Upper lobe of left lung (tissue), 6 donors: ENCODE measurements around the gene ZNF280B. TPM values are rescaled to one million over a fixed set of nuclear protein-coding genes. Genes with fewer than 3 reads are reported as not detected.

Experiments used
- ATAC-seq, 2 donors: fragments of 200-7000 bp; cut with Tn5 transposase; one replicate each; pipeline ENCODE4 v1.9.1; 2022; ENCODE audit warnings: mild to moderate bottlenecking in 2 of 2, moderate library complexity in 2 of 2; ENCODE audit not compliant: low FRiP score in 2 of 2
- DNase-seq, 2 donors: peaks; one replicate each; pipeline ENCODE4 v3.0.0-alpha.2; 2019 to 2020
- H3K27ac ChIP-seq, 4 donors: fragments of 200-600 bp; sonication (generic); one replicate each; pipeline ENCODE4 v1.5.1; 2016 to 2019
- H3K27me3 ChIP-seq, 4 donors: fragments of 200-600 bp; sonication (generic); one replicate each; pipeline ENCODE4 v1.5.1; 2017 to 2019
- H3K36me3 ChIP-seq, 4 donors: fragments of 200-600 bp; sonication (generic); one replicate each; pipeline ENCODE4 v1.5.1; 2016 to 2019
- H3K4me1 ChIP-seq, 4 donors: fragments of 200-600 bp; sonication (generic); one replicate each; pipeline ENCODE4 v1.5.1; 2018 to 2019
- H3K4me3 ChIP-seq, 4 donors: fragments of 200-600 bp; sonication (generic); one replicate each; pipeline ENCODE4 v1.5.1; 2017 to 2019; ENCODE audit warnings: mild to moderate bottlenecking in 2 of 4, moderate library complexity in 1 of 4
- H3K9me3 ChIP-seq, 4 donors: fragments of 200-600 bp; sonication (generic); one replicate each; pipeline ENCODE4 v1.5.1; 2018 to 2019
- CTCF ChIP-seq, 6 experiments: fragments of 450-650 bp in 4 of 6; fragments of 200-600 bp in 2 of 6; sonication (generic) in 2 of 6; IDR thresholded peaks; one replicate each; pipeline ENCODE4 v1.5.1; 2016 to 2019; ENCODE audit warnings: antibody characterized with exemption in 6 of 6
- EP300 ChIP-seq, 4 donors: sonication (generic); formaldehyde crosslinking; IDR thresholded peaks; one replicate each; pipeline ENCODE4 v1.5.1; 2017; ENCODE audit warnings: antibody characterized with exemption in 4 of 4, control low read depth in 2 of 4
- POLR2A ChIP-seq, 4 donors: fragments of 450-650 bp; IDR thresholded peaks; one replicate each; pipeline ENCODE4 v1.5.1; 2016 to 2017; ENCODE audit warnings: antibody characterized with exemption in 4 of 4, mild to moderate bottlenecking in 2 of 4
- POLR2AphosphoS5 ChIP-seq, 2 donors: sonication (generic); formaldehyde crosslinking; IDR thresholded peaks; one replicate each; pipeline ENCODE4 v1.5.1; 2017; ENCODE audit warnings: antibody characterized with exemption in 2 of 2
- WGBS, 2 donors: methylation state at CpG; one replicate each; pipeline ENCODE4 v1.1.5; 2017 to 2018; 5-methylcytosine and 5-hydroxymethylcytosine counted together
- total RNA-seq, 6 donors: library from RNA; depleted of rRNA in 4 of 6; stranded (reverse); fragments of >200 nt in 4 of 6; gene quantifications; one replicate each; pipeline versions ENCODE4 v1.1.0 to v1.2.1, GENCODE V29; 2016 to 2021
- donor health status: DM: no; HTN: no; CAD: no; lungs with moderate emphysema.
- donor health status: DM: no; HTN: yes; CAD: no; lungs with severe emphysema.

ZNF280B gene
- total RNA-seq, 6 donors from 2014 or later: 0.22 to 0.98 (median 0.44) TPM; not detected in 1

- WGBS, 2 donors: 89 to 93% methylated on average over 12 of the region's 12 CpGs
- TF ChIP-seq POLR2A (IDR thresholded peaks at IDR 0.05) (no peak), EP300 (IDR thresholded peaks at IDR 0.05) (no peak), CTCF (IDR thresholded peaks at IDR 0.05) (no peak), POLR2AphosphoS5 (IDR thresholded peaks at IDR 0.05) (no peak)
- Histone ChIP-seq H3K27ac (no peak overlapping the region), H3K36me3 (no peaks in the 10 kb centered on the region), H3K4me1 (no peaks in the 10 kb centered on the region), H3K4me3 (no peak overlapping the region), H3K9me3 (no peaks in the 10 kb centered on the region), H3K27me3 (no peaks in the 10 kb centered on the region)
- no peak for ATAC-seq
- DNase-seq: no peak
Measured at GRCh38 chr22:22487869-22488597, 20.5 kb downstream of the ZNF280B start.

DNA sequence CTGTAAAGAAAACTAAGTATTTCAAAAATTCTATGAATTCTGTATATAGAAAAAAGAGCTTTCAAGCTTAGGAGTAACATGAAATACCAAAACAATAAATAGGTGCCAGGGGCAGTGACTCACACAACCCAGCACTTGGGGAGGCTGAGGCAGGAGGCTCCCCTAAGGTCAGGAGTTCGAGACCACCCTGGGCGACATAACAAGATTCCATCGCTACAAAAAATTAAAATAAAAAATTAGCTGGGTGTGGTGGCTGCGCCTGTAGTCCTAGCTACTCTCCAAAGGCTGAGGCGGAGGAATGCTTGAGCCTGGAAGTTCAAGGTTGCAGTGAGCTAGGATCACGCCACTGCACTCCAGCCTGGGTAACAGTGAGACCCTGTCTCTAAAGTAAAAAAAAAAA, 21.5 kb downstream of the ZNF280B start:
- H3K9me3 ChIP-seq: no peaks in the 10 kb centered on the region
- DNase-seq: no peak
- no peaks in the 10 kb centered on the region for H3K36me3 ChIP-seq
- ATAC-seq: no peak
- H3K4me1 ChIP-seq: no peaks in the 10 kb centered on the region
- no peak overlapping the region for H3K27ac ChIP-seq
- TF ChIP-seq CTCF (IDR thresholded peaks at IDR 0.05): no peak
- no peak for TF ChIP-seq POLR2A (IDR thresholded peaks at IDR 0.05)
- TF ChIP-seq EP300 (IDR thresholded peaks at IDR 0.05): no peak
- TF ChIP-seq POLR2AphosphoS5 (IDR thresholded peaks at IDR 0.05): no peak
- H3K27me3 ChIP-seq: no peaks in the 10 kb centered on the region
- 96 to 98% methylated on average over 6 of the region's 6 CpGs for WGBS, 2 donors
- H3K4me3 ChIP-seq: no peak overlapping the region

- H3K4me1 ChIP-seq: no peaks in the 10 kb centered on the region
- 94 to 95% methylated on average over 4 of the region's 4 CpGs for WGBS, 2 donors
- DNase-seq (no peak), ATAC-seq (no peak)
- H3K4me3 ChIP-seq: no peak overlapping the region
- no peaks in the 10 kb centered on the region for H3K9me3 ChIP-seq
- TF ChIP-seq POLR2AphosphoS5 (IDR thresholded peaks at IDR 0.05) (no peak), CTCF (IDR thresholded peaks at IDR 0.05) (no peak), POLR2A (IDR thresholded peaks at IDR 0.05) (no peak)
- H3K27me3 ChIP-seq: no peaks in the 10 kb centered on the region
- no peaks in the 10 kb centered on the region for H3K36me3 ChIP-seq
- H3K27ac ChIP-seq: no peak overlapping the region
Measured at GRCh38 chr22:22486132-22486899, 22.2 kb downstream of the ZNF280B start.

- TF ChIP-seq POLR2AphosphoS5 (IDR thresholded peaks at IDR 0.05) (no peak), POLR2A (IDR thresholded peaks at IDR 0.05) (no peak), CTCF (IDR thresholded peaks at IDR 0.05) (no peak), EP300 (IDR thresholded peaks at IDR 0.05) (no peak)
- H3K27me3 ChIP-seq: no peaks in the 10 kb centered on the region
- WGBS, 2 donors: 94 to 95% methylated on average over 3 of the region's 3 CpGs
- H3K9me3 ChIP-seq: no peaks in the 10 kb centered on the region
- ATAC-seq: no peak
- no peaks in the 10 kb centered on the region for H3K36me3 ChIP-seq
- no peak for DNase-seq
- H3K27ac ChIP-seq: no peak overlapping the region
- H3K4me3 ChIP-seq: no peak overlapping the region
- no peaks in the 10 kb centered on the region for H3K4me1 ChIP-seq
Measured at GRCh38 chr22:22485524-22485923, 23.0 kb downstream of the ZNF280B start.
